Endothelial cell of umbilical vein (primary cell): Measurements from ENCODE around the gene METTL25.

ENCODE experiments used
- EZH2 ChIP-seq: IDR thresholded peaks from 2 replicates; pipeline ENCODE4 v1.6.1; 2012; ENCODE audit warnings: borderline replicate concordance, low read depth, mild to moderate bottlenecking, moderate library complexity, low read length, inconsistent platforms; ENCODE audit not compliant: severe bottlenecking
- FOS ChIP-seq: IDR thresholded peaks from 2 replicates; pipeline ENCODE4 v1.6.1; 2011; ENCODE audit warnings: mild to moderate bottlenecking, low read length, moderate library complexity, borderline replicate concordance; ENCODE audit not compliant: insufficient read depth
- GATA2 ChIP-seq: IDR thresholded peaks from 2 replicates; pipeline ENCODE4 v1.7.0; 2011; ENCODE audit warnings: low read depth, mild to moderate bottlenecking, moderate library complexity, mixed read lengths, low read length; ENCODE audit not compliant: insufficient read length, insufficient read depth
- JUN ChIP-seq: IDR thresholded peaks from 2 replicates; pipeline ENCODE4 v1.6.1; 2011; ENCODE audit warnings: borderline replicate concordance, low read depth; ENCODE audit not compliant: insufficient read length, insufficient read depth
- POLR2A ChIP-seq: IDR thresholded peaks from 2 replicates; pipeline ENCODE4 v1.6.1; 2012; ENCODE audit warnings: low read depth, mild to moderate bottlenecking, control low read depth, low read length
- POLR2AphosphoS5 ChIP-seq: IDR thresholded peaks from 2 replicates; pipeline ENCODE4 v1.6.1; 2012; ENCODE audit warnings: low read depth, mild to moderate bottlenecking, control low read depth, low read length, moderate library complexity; ENCODE audit not compliant: insufficient read depth
- TF ChIP-seq, protein P1 (sequence below), 2 donors: IDR thresholded peaks; 1 replicate in 1 of 2; 2 replicates in 1 of 2; pipeline ENCODE4 v1.5.1; 2011; ENCODE audit warnings: low read length in 2 of 2, mild to moderate bottlenecking in 2 of 2, moderate library complexity in 2 of 2, control low read depth in 1 of 2, inconsistent platforms in 1 of 2, low read depth in 1 of 2; ENCODE audit not compliant: insufficient read depth in 1 of 2; ENCODE audit errors: extremely low read depth in 1 of 2
- TF ChIP-seq, protein P2 (sequence below): IDR thresholded peaks from 2 replicates; pipeline ENCODE4 v1.6.1; 2011; ENCODE audit not compliant: insufficient read depth, insufficient read length

GRCh38 chr12:82474181-82474797 is 116.0 kb downstream of the METTL25 start:
- TF ChIP-seq, protein P1, sequence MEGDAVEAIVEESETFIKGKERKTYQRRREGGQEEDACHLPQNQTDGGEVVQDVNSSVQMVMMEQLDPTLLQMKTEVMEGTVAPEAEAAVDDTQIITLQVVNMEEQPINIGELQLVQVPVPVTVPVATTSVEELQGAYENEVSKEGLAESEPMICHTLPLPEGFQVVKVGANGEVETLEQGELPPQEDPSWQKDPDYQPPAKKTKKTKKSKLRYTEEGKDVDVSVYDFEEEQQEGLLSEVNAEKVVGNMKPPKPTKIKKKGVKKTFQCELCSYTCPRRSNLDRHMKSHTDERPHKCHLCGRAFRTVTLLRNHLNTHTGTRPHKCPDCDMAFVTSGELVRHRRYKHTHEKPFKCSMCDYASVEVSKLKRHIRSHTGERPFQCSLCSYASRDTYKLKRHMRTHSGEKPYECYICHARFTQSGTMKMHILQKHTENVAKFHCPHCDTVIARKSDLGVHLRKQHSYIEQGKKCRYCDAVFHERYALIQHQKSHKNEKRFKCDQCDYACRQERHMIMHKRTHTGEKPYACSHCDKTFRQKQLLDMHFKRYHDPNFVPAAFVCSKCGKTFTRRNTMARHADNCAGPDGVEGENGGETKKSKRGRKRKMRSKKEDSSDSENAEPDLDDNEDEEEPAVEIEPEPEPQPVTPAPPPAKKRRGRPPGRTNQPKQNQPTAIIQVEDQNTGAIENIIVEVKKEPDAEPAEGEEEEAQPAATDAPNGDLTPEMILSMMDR (IDR thresholded peaks at IDR 0.05; ENCODE audit: extremely low read depth in 1 of 2, insufficient read depth in 1 of 2, low read depth in 1 of 2, low read length in 2 of 2) = no peak
- TF ChIP-seq EZH2 (no peak), POLR2A (no peak), POLR2AphosphoS5 (no peak), JUN (no peak), FOS (no peak), GATA2 (no peak)
- TF ChIP-seq, protein P2, sequence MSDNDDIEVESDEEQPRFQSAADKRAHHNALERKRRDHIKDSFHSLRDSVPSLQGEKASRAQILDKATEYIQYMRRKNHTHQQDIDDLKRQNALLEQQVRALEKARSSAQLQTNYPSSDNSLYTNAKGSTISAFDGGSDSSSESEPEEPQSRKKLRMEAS = no peak
